ENCODE measurements around the gene SEL1L2.
"Not testable (repeated sequence)": the region's sequence is repeated elsewhere in the genome, so short reads cannot be mapped to it uniquely, and the experiment has no call there.

Gene SEL1L2, protein sequence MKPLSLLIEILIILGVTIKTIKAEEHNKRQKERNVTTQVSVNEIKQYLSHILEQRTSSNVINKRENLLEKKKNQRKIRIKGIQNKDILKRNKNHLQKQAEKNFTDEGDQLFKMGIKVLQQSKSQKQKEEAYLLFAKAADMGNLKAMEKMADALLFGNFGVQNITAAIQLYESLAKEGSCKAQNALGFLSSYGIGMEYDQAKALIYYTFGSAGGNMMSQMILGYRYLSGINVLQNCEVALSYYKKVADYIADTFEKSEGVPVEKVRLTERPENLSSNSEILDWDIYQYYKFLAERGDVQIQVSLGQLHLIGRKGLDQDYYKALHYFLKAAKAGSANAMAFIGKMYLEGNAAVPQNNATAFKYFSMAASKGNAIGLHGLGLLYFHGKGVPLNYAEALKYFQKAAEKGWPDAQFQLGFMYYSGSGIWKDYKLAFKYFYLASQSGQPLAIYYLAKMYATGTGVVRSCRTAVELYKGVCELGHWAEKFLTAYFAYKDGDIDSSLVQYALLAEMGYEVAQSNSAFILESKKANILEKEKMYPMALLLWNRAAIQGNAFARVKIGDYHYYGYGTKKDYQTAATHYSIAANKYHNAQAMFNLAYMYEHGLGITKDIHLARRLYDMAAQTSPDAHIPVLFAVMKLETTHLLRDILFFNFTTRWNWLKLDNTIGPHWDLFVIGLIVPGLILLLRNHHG

DNA sequence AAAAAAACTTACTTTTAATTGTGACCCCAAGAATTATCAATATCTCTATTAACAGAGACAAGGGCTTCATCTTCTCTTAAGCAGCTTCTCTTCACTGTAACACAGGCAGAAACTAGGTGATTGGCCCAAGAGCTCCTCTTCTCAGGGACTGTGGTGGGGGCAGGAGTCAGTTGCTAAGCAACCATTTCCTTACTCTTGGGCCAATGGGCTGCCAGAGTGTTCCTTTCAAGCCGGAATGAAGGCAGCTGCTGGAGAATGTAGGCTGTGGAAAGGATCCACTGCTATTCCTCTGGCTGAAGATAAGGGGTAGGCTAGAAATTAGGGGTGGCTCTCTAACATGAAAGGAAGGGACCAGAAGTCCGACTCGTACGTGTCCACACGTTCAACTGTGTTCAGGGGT is at the start of gene SEL1L2:
Gene SEL1L2 (minus strand): TSS at position 150 of the 400 bp plus-strand sequence. CDS start 80 bp downstream, at position 70.
- no peak for DNase-seq

DNA sequence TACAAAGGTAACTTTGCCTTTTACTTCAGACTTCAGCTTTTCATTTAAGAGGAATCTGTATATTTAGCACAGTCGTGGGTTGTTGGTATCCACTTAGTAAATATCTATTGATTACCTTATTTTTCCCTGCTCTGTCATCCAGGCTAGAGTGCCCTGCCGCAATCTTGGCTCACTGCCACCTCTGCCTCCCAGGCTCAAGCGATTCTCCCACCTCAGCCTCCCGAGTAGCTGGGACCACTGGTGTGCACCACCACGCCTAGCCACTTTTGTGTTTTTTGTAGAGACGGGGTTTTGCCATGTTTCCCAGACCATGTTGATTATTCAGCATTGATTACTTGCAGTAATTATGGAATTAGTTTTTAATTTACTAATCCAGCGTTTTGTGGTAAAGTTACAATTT is 46.2 kb upstream of the SEL1L2 start:
- DNase-seq = no peak

DNA sequence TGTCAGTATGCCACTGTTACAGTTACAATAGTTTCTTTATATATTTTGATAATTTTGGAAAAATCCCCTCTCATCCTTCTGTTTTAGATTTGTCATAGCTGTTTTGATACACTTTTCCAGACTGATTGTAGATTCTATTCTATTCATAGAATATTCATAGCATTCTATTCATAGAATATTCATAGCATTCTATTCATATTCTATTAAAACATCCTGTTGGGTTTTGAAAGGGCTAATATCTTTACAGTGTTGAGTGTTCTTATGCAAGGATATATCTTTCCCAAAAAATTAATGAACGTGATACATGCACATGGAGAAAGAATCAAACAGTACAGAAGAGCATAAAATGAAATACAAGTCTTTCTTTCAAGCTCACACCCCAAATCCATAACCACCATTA is 42.9 kb upstream of the SEL1L2 start:
- DNase-seq = no peak

DNA sequence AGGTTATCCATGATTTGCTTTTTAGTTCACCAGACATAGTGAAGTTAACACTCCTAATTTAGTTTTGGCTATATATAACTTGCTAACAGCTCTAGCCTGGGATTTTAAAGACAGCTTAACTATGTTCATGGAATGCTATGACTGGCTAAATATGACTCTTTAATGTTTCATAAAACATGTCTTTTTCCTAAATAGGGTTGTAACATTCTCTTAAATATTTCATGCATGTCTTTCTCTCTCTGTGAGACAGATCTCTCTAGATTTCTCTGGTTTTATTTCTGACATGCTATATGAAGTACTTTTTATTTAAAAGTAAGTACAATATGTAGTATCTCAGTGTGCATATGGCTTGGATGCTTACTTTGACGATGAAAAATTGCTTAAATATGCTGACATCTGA is 40.6 kb upstream of the SEL1L2 start:
- no peak for DNase-seq

DNA sequence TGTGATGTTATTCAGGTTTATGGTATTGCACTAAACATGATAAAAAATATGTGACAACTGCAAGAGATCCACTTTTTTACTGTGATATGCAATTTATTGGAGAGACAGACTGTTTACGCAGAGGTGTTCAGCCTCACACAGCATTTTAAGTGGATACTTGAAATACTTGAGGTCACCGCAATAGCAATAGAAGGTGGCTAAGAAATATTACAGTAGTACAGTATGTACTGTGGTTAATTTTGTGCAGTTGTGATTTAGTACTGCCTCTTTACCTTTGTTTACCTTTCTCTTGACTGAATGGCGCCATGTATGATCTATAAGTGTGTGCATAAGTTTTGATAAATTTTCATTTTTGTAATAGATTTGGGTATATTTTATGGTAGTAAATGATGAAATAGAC is 22.3 kb upstream of the SEL1L2 start:
- DNase-seq = no peak

DNA sequence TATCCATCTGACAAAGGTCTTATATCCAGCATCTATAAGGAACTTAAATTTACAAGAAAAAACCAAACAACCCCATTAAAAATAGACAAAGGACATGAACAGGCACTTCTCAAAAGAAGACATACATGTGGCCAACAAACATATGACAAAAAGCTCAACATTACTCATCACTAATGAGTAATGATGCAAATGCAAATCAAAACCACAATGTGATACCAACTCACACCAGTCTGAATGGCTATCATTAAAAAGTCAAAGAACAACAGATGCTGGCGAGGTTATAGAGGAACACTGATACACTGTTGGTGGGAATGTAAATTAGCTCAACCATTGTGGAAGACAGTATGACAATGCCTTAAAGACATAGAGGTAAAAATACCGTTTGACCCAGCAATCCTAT is 18.8 kb upstream of the SEL1L2 start:
- DNase-seq = no peak

DNA sequence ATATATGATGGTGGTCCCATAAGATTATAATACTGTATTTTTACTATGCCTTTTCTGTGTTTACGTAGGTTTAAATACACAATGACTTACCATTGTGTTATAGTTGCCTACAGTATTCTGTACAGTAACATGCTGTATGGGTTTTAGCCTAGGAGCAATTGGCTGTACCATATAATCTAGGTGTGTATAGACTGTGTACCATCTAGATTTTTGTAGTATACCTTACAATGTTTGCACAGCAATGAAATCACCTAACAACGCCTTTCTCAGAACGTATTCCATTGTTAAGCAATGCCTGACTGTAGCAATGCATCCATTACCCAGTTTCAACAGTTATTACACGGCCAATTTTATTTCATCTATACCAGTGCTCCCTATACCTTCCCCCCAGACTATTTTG is 15.6 kb upstream of the SEL1L2 start:
- no peak for DNase-seq

DNA sequence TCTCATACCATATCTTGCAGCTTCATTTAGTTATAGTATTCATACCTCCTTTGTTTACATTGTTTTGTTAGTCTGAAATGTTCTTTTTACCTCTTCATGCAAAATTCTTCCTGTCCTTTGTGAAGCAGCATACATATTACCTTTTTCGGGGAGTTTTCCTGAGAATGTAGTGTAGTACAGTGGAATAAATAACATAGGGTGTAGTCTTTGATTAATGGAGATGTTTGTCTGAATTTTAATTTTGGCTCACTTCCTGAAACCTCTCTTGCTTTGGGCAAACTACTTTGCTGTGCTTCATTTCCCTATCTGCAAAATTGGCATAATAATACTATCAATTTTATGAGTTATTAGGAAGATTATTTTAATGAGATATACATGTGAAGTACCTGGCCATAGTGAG is 10.5 kb upstream of the SEL1L2 start:
- DNase-seq = no peak

DNA sequence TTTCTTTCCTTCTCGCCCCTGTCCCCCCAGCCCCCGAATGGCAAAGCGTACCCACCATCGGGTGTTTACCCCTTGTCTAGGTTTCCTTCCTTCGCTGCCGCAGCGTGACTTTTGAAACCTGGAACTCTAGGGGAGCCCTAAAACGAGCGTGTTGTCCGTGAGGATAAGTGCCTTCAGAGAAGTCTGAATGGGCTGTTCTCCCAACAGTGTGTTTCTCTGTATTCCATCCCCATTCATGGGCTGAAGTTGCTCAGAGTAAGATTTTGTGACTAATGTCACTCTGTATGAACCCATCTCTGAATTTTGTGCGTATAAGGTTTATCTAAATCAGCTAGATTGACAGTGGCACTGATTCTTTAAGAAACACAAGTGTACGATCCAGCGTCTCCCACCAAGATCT is 5.9 kb upstream of the SEL1L2 start:
- DNase-seq = no peak

DNA sequence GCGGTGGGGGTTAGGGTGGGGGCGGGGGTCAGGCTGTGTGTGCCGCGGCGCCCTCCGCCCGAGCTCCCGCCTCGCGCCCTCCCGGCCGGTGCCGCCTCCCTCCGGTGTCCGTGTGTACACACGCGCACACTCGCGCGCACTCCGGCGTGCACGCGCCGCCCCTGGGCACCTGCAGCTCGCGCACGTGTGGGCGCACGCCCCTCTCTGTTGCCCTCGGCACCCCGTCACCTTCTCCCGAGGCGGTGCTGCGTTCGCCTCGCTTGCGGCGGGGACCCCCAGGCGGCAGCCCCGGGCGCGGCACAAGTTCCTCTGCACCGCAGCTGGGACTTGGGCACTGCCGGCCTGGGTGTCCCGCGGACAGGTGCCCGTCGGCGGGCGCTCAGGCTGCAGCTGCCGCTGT is 5.4 kb upstream of the SEL1L2 start:
- DNase-seq = no peak

DNA sequence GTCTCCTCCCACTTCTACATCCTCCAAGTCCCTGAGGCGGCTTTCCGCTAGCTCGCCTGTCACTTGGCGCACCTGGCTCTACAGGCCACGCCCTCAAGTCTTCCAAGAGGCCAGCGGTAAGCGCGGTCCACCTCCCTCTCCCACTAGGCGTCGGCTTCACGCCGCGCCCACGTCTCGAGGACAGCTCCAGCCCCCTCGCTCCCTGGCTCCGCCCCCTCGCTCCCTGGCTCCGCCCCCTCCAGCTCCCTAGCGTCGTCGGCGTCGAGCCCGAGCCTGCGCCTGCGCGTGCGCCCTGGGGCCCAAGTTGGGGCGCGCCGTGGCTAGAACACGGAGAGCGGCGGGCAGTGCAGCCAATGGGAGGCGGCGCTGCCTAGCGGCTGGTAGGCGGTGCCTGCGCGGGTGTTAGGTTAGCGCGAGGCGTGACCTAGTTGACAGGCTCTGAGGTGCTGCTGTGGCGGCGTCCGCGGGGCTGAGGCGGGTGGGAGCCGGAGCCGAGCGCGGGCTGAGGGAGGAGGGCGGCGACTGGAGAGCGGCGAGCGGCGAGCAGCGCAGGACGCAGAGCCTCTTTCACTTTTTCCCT is 4.8 kb upstream of the SEL1L2 start, which contains the start of gene MACROD2:
Gene MACROD2 (plus strand): TSS at position 431 of the 580 bp plus-strand sequence.
- no peak for DNase-seq

DNA sequence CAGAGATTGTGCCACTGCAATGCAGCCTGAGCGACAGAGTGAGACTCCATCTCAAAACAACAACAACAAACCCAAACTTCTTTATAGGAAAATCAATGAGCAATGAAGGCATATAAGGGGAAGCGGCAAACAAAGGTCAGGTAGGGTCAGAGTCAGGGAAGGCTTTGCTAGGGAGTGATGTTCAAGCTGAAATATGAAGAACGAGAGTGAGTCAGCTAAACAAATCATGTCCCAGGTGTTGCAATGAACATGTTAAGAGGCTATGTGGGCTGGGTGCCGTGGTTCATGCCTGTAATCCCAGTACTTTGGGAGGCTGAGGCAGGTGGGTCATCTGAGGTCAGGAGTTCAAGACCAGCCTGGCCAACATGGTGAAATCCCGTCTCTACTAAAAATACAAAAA is 1.5 kb upstream of the SEL1L2 start:
- not testable (repeated sequence) for DNase-seq

DNA sequence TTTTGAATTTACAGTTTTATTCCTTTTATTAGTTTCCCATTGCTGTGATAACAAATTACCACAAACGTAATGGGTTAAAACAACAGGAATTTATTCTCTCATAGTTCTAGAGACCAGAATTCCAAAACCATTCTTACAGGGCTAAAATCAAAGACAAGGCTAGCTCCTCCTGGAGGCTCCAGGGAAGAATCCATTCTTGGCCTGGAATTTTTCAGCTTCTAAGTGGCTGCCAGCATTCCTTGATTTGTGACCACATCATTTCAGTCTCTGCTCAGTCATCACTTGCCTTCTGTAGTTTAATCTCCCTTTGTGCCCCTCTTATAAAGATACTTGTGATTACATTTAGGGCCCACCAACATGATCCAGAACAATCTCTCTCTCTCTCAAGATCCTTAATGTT is 897 bp upstream of the SEL1L2 start:
- DNase-seq = no peak

DNA sequence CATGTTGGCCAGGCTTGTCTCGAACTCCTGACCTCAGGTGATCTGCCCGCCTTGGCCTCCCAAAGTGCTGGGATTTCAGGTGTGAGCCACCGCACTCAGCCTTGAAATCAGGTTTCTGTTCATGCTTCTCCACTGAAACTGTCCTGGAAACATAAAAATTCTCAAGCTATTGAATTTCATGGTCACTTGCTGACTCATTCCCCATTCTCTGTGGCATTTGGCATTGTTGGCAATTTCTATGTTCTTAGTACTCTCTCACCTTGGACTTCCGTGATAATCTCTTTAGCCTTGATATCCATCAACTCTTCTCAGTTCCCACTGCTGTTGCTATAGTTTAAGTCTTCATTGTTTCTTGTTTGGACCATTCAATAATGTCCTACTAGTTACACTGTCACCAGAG is 6.2 kb downstream of the SEL1L2 start:
- no peak for DNase-seq

DNA sequence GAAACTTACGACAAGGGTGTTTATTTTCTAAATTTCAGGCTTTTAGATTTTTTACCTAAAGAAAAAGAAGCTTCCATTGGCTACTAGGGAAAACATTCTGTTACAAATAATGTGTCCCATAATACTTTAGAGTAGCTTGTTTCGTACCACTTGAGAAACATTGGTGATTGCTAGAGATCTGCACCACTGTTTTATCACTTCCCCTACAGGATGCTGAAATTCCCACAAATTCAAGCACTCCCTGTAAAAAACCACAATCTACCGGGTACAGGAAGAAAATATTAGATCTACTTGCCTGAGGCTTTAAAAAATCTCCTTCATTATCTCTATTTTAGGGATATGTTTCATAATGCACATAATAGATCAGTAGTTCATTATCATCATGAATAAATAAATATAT is 29.9 kb downstream of the SEL1L2 start:
- DNase-seq = no peak

DNA sequence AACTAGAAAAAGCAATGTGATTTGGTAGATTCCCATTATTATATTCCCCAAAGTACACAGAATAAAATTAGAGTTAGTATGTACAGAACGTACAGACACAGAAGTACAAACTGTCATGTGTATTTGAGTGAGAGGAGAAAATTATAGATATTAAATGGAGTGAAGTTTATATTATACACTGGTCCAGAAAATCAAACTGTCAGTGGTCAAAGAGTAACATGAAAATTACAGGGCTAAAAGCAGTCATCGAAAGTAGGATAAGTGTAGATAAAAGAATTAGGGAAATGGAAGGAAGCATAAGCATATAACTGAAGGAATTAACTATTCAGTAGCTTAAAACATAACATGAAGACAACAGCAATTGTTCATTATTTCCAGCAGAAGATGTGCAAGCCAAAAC is 30.3 kb downstream of the SEL1L2 start:
- no peak for DNase-seq

DNA sequence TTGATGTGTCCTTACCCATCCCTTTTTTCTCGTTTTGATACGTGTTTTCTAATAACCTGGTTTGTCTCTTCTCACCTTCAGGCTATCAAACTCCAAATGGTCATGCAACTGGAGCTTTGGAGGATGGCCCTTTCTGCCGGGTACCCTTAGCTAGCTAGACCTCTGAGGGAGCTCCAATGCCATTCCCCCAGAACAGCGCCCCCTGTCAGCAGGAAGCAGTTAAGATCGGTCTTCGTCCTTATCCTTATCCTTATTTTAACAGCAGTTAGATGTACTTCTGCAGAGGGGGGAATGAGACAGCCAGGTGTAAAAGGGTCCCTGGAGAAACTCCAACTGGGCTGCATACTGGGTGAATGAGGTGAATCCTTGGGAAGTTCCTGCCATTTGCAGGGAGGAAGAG is 37.2 kb downstream of the SEL1L2 start:
- no peak for DNase-seq

DNA sequence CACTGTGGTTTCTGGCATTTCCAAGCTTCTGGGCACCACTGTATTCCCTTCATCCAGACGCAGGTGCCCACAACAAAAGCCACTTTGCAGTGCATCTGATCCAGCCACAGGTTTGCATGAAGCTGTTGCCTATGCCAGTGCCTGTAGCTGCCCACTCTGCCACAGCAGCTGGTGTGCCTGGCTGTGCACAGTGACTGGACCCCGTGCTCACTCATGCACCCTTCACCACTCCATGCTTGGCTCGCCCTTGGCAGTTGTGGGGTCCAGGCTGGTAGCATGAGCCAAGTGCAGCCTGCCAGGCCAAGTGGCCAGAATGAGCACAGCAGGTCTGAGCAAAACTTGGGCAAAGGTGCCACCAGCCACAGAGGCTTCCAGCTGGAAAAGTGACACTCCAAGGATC is 42.7 kb downstream of the SEL1L2 start:
- no peak for DNase-seq

DNA sequence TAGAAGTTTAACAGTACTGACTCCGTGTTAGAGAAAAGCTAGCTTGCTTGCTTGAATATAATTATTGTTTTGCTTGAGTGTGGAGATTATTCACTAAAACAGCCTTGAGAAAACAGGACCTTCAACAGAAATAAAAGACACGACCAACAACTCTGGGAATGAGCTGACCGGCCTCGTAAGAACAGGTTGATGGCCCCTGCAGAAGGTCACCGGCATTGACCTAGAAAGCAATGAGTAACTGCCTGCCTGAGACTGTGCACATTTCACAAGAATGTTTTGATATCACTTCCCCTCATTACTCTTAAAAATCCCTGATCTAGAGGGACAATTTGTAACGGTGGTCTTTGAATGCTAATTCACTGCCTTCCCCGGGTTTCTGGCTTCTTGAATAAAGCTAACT is 49.4 kb downstream of the SEL1L2 start:
- DNase-seq = no peak

DNA sequence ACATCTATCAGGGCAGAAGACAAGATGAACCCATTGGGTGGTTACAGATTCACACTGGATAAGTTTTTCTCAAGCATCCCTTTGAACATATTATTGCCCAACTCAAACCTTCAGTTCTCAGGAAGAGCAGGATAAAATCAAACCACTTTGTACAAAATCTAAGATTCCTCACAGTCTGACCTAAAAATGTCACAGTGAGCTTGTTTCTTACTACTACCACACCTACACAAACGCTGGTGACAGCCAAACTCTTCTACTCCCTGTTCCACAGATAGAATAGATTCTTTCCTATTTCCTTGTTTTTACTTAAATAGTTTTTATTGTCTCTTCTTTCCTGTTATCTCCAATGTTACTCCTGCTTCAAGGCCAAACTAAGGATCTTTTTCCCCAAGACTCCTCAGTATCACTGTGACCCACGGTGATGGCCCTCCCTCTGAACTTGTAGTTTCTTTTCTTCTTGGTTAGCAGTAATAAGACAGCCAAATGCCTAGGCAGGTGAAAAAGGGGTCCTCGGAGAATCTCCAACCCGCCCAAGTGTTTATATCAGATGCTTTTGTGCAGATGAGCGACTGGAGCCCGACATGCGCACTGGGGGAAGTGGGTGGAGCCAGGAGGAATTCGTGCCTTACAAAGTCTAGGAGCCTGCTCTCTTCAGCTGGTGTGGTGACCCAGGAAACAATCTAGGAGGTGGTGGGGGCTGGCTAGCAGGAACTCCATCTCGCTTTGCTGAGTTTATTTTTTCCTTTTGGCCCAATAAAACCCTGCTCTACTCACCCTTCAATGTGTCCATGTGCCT is 53.4 kb downstream of the SEL1L2 start:
- DNase-seq = no peak

DNA sequence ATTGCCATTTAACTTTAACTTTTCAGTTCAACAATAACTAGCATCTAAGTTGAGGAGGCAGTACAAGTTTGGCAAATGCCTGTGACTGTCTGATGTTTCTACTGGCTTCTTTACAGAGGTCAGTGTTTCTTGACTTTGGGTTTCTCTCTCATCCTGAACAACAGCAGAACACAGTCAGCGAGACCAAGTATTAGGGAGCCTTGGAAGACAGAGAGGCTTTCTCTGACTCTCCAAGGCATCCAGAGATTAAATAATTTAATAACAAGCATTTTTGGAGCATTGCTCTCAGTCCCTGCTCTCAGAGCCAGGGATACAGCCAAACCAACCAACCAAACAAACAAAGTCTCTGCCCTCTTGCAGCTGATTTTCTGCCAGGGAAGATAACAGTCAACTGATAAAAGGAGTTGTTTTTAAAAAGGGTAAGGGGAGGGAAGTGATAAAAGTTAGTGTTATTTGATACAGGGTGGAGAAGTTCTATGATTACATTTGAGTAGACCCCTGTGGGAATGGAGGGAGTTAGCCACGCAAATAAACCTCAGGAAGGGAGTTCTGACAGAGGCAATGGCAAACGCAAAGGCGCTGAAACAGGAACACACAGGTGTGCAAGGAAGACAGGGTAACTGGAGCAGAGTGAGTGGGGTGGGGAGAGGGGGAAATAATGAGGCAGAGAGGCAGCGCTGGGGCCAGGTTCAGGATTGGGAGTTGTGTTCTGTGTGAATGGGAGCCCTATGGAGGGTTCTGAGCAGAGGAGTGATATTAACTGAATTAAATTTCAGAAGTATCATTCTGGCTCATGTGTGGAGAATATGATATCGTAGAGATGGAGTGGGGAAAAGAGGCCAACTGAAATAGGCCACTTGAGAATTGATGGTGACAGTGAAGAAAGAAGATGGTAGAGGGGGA is 55.2 kb downstream of the SEL1L2 start:
- no peak for DNase-seq

DNA sequence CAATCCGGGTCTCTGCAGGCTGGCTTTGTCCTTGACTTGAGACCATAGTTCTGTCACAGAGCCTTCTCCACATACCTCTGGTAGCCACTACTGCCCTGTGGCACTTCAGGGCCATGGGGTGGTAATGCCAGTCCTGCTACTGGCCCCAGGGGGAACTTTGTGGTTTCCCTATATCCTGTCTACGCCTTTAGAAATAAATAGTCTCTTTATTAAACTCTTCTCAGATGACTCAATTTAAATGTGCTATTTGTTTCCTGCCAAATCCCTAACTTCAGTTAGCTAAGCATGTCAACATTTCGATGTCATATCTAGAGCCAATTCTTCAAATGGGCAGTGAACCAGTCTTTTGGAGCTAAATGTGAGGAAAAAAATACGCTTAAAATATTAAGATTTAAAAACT is 60.1 kb downstream of the SEL1L2 start:
- DNase-seq = no peak

All from GDM1 (cell line).